ENCODE results near the gene METTL18. TPM values are rescaled to one million over a fixed set of nuclear protein-coding genes. Genes with fewer than 3 reads are reported as not detected.

The METTL18 gene
- polyA plus RNA-seq, 1 of the 3 experiments (the other 2 are of a cell fraction) = 1.7 TPM

- no peaks in the 10 kb centered on the region for H3K27me3 ChIP-seq (ENCODE audit: insufficient read depth)
- H4K20me1 ChIP-seq (ENCODE audit: insufficient read depth) = no peaks in the 10 kb centered on the region
- H3F3A ChIP-seq (replicated peaks; ENCODE audit: insufficient read depth) = no peaks in the 10 kb centered on the region
- H3K4me1 ChIP-seq (ENCODE audit: control insufficient read depth in 1 of 2, insufficient read depth in 2 of 2, low read depth in 1 of 2, low read length in 1 of 2) = no peaks in the 10 kb centered on the region
- peaks cover 46 to 47% of the 10 kb centered on the region in 2 experiments for H3K36me3 ChIP-seq (replicated peaks in 1 of 2; ENCODE audit: control insufficient read depth in 1 of 2, insufficient read depth in 2 of 2, low read length in 1 of 2)
- no peak overlapping the region for H3K4me2 ChIP-seq
- no peak overlapping the region for H2AFZ ChIP-seq (ENCODE audit: low read depth)
- DNase-seq = no peak
- H3K9me2 ChIP-seq = no peaks in the 10 kb centered on the region
- POLR2A ChIA-PET = no interaction called here
- H3K27ac ChIP-seq (ENCODE audit: low read depth in 2 of 2, low read length in 1 of 2) = no peak overlapping the region
- no peak overlapping the region for H3K9ac ChIP-seq
- H3K79me2 ChIP-seq (ENCODE audit: insufficient read depth) = no peaks in the 10 kb centered on the region
- TF ChIP-seq, protein P1, sequence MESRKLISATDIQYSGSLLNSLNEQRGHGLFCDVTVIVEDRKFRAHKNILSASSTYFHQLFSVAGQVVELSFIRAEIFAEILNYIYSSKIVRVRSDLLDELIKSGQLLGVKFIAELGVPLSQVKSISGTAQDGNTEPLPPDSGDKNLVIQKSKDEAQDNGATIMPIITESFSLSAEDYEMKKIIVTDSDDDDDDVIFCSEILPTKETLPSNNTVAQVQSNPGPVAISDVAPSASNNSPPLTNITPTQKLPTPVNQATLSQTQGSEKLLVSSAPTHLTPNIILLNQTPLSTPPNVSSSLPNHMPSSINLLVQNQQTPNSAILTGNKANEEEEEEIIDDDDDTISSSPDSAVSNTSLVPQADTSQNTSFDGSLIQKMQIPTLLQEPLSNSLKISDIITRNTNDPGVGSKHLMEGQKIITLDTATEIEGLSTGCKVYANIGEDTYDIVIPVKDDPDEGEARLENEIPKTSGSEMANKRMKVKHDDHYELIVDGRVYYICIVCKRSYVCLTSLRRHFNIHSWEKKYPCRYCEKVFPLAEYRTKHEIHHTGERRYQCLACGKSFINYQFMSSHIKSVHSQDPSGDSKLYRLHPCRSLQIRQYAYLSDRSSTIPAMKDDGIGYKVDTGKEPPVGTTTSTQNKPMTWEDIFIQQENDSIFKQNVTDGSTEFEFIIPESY (IDR thresholded peaks at IDR 0.05; ENCODE audit: borderline replicate concordance, low read depth) = no peak
- TF ChIP-seq MXI1 (IDR thresholded peaks at IDR 0.05; ENCODE audit: low read depth, low read length) (no peak), ELF1 (IDR thresholded peaks at IDR 0.05) (no peak), CTCF (IDR thresholded peaks at IDR 0.05) (no peak), CHD2 (IDR thresholded peaks at IDR 0.05; ENCODE audit: low read length, partially characterized antibody) (no peak), TCF12 (IDR thresholded peaks at IDR 0.05) (no peak), RAD21 (IDR thresholded peaks at IDR 0.05; ENCODE audit: low read length) (no peak), GATA2 (CRISPR knock-in tag; IDR thresholded peaks at IDR 0.05) (no peak), SMC3 (IDR thresholded peaks at IDR 0.05; ENCODE audit: low read depth, low read length) (no peak), USF1 (IDR thresholded peaks at IDR 0.05; ENCODE audit: borderline replicate concordance, low read depth) (no peak)
- CTCF ChIA-PET = interaction anchor here (1.6 kb wide), 1 partner anchor 20 kb away, joined by 9 read pairs; no protein-coding TSS in a partner anchor
- 93% methylated on average over 1 of the region's 1 CpG for WGBS (ENCODE audit: low lambda C conversion rate)
- no peaks in the 10 kb centered on the region for H3K9me3 ChIP-seq
- H3K4me3 ChIP-seq (ENCODE audit: low read depth in 2 of 2, low read length in 1 of 2) = no peak overlapping the region
Observed at GRCh38 chr1:169829671-169830070, 35.0 kb upstream of the METTL18 start.

DNA sequence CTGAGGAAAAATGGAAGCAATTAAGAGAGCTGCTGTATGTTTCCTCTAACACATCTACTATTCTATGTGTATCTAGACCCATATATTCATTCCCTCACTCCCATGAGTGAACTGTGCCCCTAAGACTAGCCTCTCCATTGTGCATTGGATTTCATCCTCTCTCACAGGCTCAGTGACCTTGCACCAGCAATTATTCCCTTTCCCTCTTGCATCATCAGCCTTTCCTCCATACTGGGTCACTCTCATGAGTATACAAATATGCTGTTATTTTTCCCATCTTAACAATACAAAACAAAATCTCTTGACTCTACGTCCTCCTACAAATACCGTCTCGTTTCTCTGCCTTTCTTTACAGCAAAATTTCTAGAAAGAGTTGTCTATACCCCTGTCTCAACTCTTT, 29.4 kb upstream of the METTL18 start:
- Histone ChIP-seq H3K4me3 (ENCODE audit: low read depth in 2 of 2, low read length in 1 of 2) (no peak overlapping the region), H3K79me2 (ENCODE audit: insufficient read depth) (no peaks in the 10 kb centered on the region), H3K9me3 (no peaks in the 10 kb centered on the region), H3K4me1 (ENCODE audit: control insufficient read depth in 1 of 2, insufficient read depth in 2 of 2, low read depth in 1 of 2, low read length in 1 of 2) (no peaks in the 10 kb centered on the region), H3K27me3 (ENCODE audit: insufficient read depth) (no peaks in the 10 kb centered on the region), H3K27ac (ENCODE audit: low read depth in 2 of 2, low read length in 1 of 2) (no peak overlapping the region), H3K4me2 (no peak overlapping the region), H4K20me1 (ENCODE audit: insufficient read depth) (no peaks in the 10 kb centered on the region), H3K9me2 (no peaks in the 10 kb centered on the region), H2AFZ (ENCODE audit: low read depth) (no peak overlapping the region), H3K36me3 (replicated peaks in 1 of 2; ENCODE audit: control insufficient read depth in 1 of 2, insufficient read depth in 2 of 2, low read length in 1 of 2) (peaks cover 22 to 39% of the 10 kb centered on the region in 2 experiments), H3K9ac (no peak overlapping the region), H3F3A (replicated peaks; ENCODE audit: insufficient read depth) (no peaks in the 10 kb centered on the region)
- no peak for DNase-seq
- WGBS (ENCODE audit: low lambda C conversion rate) = 96% methylated on average over 3 of the region's 3 CpGs
- TF ChIP-seq MEF2A (IDR thresholded peaks at IDR 0.05; ENCODE audit: borderline replicate concordance, low read depth) (no peak), GATA2 (CRISPR knock-in tag; IDR thresholded peaks at IDR 0.05) (no peak), GABPA (IDR thresholded peaks at IDR 0.05; ENCODE audit: low read depth) (no peak), NFIC (IDR thresholded peaks at IDR 0.05; ENCODE audit: borderline replicate concordance) (no peak), EZH2phosphoT487 (IDR thresholded peaks at IDR 0.05; ENCODE audit: borderline replicate concordance, low read depth) (no peak), TCF12 (IDR thresholded peaks at IDR 0.05) (no peak), RCOR1 (IDR thresholded peaks at IDR 0.05; ENCODE audit: low read length) (no peak)
- TF ChIP-seq, protein P1 (IDR thresholded peaks at IDR 0.05; ENCODE audit: borderline replicate concordance, low read depth) = no peak
- TF ChIP-seq, protein P2, sequence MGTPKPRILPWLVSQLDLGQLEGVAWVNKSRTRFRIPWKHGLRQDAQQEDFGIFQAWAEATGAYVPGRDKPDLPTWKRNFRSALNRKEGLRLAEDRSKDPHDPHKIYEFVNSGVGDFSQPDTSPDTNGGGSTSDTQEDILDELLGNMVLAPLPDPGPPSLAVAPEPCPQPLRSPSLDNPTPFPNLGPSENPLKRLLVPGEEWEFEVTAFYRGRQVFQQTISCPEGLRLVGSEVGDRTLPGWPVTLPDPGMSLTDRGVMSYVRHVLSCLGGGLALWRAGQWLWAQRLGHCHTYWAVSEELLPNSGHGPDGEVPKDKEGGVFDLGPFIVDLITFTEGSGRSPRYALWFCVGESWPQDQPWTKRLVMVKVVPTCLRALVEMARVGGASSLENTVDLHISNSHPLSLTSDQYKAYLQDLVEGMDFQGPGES (IDR thresholded peaks at IDR 0.05; ENCODE audit: low read depth, low read length) = no peak
- ChIA-PET POLR2A (no interaction called here), CTCF (interaction anchor here (0.7 to 0.8 kb wide), 2 partner anchors 48 to 1257 kb away, joined by 3 read pairs; no protein-coding TSS in a partner anchor)

Data from SK-N-SH (cell line).